Esophagus muscularis mucosa (tissue), 4 donors: Measurements from ENCODE around the gene SLC39A6. TPM values are rescaled to one million over a fixed set of nuclear protein-coding genes. Genes with fewer than 3 reads are reported as not detected.
"Not testable (repeated sequence)": the region's sequence is repeated elsewhere in the genome, so short reads cannot be mapped to it uniquely, and the experiment has no call there.

Experiments
- DNase-seq: peaks from one replicate; pipeline ENCODE4 v3.0.0-alpha.2; 2017; ENCODE audit errors: extremely low spot score
- H3K27ac ChIP-seq, 4 donors: fragments of 200-600 bp; sonication (generic); replicated peaks in 1 of 4; 1 replicate in 3 of 4; 2 replicates in 1 of 4; pipeline ENCODE4 v1.5.1; 2016 to 2019; ENCODE audit warnings: mild to moderate bottlenecking in 1 of 4
- H3K27me3 ChIP-seq, 4 donors: fragments of 200-600 bp; sonication (generic); one replicate each; pipeline versions ENCODE4 v1.5.1 to v1.6.0; 2016 to 2019
- H3K36me3 ChIP-seq, 4 donors: fragments of 200-600 bp; sonication (generic); one replicate each; pipeline ENCODE4 v1.5.1; 2016 to 2019
- H3K4me1 ChIP-seq, 4 donors: fragments of 200-600 bp; sonication (generic); one replicate each; pipeline ENCODE4 v1.5.1; 2016 to 2019
- H3K4me3 ChIP-seq, 4 donors: fragments of 200-600 bp; sonication (generic); 1 replicate in 2 of 4; 2 replicates in 2 of 4; pipeline ENCODE4 v1.5.1; 2016 to 2019; ENCODE audit warnings: mild to moderate bottlenecking in 4 of 4, moderate library complexity in 1 of 4
- H3K9me3 ChIP-seq, 4 donors: fragments of 200-600 bp; sonication (generic); 1 replicate in 3 of 4; 2 replicates in 1 of 4; pipeline ENCODE4 v1.5.1; 2016 to 2019
- EP300 ChIP-seq: sonication (generic); formaldehyde crosslinking; IDR thresholded peaks from one replicate; pipeline ENCODE4 v1.6.1; 2017; ENCODE audit warnings: antibody characterized with exemption
- POLR2A ChIP-seq: fragments of 450-650 bp; IDR thresholded peaks from one replicate; pipeline ENCODE4 v1.6.1; 2017; ENCODE audit warnings: antibody characterized with exemption, moderate library complexity, mild to moderate bottlenecking, low read depth
- POLR2AphosphoS5 ChIP-seq, 2 donors: sonication (generic); formaldehyde crosslinking; IDR thresholded peaks; one replicate each; pipeline ENCODE4 v1.6.1; 2017; ENCODE audit warnings: antibody characterized with exemption in 2 of 2
- WGBS: methylation state at CpG from one replicate; pipeline ENCODE4 v1.1.5; 2018; 5-methylcytosine and 5-hydroxymethylcytosine counted together
- intact Hi-C: fragments of 100-400 bp; cut with DNase I; formaldehyde crosslinking; loops from one replicate; pipeline ENCODE4 v1.15.1; 2023
- total RNA-seq, 4 donors: library from RNA; depleted of rRNA; stranded (reverse); fragments of >200 nt; gene quantifications; one replicate each; pipeline versions ENCODE4 v1.1.0 to v1.2.1, GENCODE V29; 2016
- TF ChIP-seq, protein P1 (sequence below), 3 experiments: fragments of 200-600 bp in 2 of 3; fragments of 450-650 bp in 1 of 3; sonication (generic) in 2 of 3; IDR thresholded peaks; one replicate each; pipeline ENCODE4 v1.5.1; 2017 to 2019; ENCODE audit warnings: antibody characterized with exemption in 3 of 3, mild to moderate bottlenecking in 2 of 3, moderate library complexity in 1 of 3

The SLC39A6 gene
- total RNA-seq, 4 donors from 2014 or later = 26.6 to 39.1 (median 33.5) TPM

DNA sequence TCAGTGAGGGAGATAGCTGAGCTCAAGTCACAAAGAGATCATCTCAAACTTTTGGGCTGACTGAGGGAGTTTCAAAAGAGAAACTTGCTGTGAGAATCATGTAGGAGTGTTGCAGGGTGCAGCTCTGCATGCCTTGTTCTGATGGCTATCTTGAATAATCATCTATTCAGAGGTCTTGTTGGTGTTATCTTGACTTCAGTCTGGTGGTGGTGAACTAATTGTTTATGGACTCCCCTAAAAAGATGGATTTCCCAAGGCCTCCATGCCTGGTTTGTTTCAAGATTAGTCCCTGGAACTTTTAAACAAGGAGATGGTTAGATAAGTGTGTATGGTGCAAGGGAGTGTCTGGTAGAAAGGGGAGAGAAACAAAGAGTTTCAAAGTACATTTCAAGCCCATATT is 29.8 kb downstream of the SLC39A6 start:
- H3K9me3 ChIP-seq = no peaks in the 10 kb centered on the region
- no peak for TF ChIP-seq POLR2AphosphoS5 (IDR thresholded peaks at IDR 0.05)
- no peak overlapping the region for H3K4me3 ChIP-seq
- H3K27me3 ChIP-seq = peaks cover 0 to 20% (median 0%) of the 10 kb centered on the region in 4 donors
- intact Hi-C loops = no loop called here
- H3K4me1 ChIP-seq = no peaks in the 10 kb centered on the region
- H3K27ac ChIP-seq = no peak overlapping the region
- no peak for DNase-seq
- H3K36me3 ChIP-seq = no peaks in the 10 kb centered on the region

GRCh38 chr18:36096955-36097354 is 32.2 kb downstream of the SLC39A6 start:
- H3K9me3 ChIP-seq = no peaks in the 10 kb centered on the region
- no peak overlapping the region for H3K27ac ChIP-seq
- no peak for DNase-seq
- peaks cover 0 to 17% (median 0%) of the 10 kb centered on the region in 4 donors for H3K27me3 ChIP-seq
- H3K36me3 ChIP-seq = no peaks in the 10 kb centered on the region
- H3K4me3 ChIP-seq = no peak overlapping the region
- no peaks in the 10 kb centered on the region for H3K4me1 ChIP-seq
- intact Hi-C loops = loop anchor here (2.0 kb wide), 1 partner anchor 188 kb away; no protein-coding TSS in a partner anchor
- TF ChIP-seq EP300 (no peak), POLR2AphosphoS5 (IDR thresholded peaks at IDR 0.05) (no peak)
- TF ChIP-seq, protein P1, sequence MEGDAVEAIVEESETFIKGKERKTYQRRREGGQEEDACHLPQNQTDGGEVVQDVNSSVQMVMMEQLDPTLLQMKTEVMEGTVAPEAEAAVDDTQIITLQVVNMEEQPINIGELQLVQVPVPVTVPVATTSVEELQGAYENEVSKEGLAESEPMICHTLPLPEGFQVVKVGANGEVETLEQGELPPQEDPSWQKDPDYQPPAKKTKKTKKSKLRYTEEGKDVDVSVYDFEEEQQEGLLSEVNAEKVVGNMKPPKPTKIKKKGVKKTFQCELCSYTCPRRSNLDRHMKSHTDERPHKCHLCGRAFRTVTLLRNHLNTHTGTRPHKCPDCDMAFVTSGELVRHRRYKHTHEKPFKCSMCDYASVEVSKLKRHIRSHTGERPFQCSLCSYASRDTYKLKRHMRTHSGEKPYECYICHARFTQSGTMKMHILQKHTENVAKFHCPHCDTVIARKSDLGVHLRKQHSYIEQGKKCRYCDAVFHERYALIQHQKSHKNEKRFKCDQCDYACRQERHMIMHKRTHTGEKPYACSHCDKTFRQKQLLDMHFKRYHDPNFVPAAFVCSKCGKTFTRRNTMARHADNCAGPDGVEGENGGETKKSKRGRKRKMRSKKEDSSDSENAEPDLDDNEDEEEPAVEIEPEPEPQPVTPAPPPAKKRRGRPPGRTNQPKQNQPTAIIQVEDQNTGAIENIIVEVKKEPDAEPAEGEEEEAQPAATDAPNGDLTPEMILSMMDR (IDR thresholded peaks at IDR 0.05) = no peak

- Histone ChIP-seq H3K9me3 (no peaks in the 10 kb centered on the region), H3K36me3 (no peaks in the 10 kb centered on the region), H3K27me3 (peaks cover 0 to 9% (median 0%) of the 10 kb centered on the region in 4 donors), H3K4me1 (no peaks in the 10 kb centered on the region), H3K27ac (no peak overlapping the region), H3K4me3 (no peak overlapping the region)
- WGBS = 11% methylated on average over 1 of the region's 1 CpG
- DNase-seq = no peak
- intact Hi-C loops = loop anchor here (2.0 kb wide), 1 partner anchor 189 kb away; no protein-coding TSS in a partner anchor
- TF ChIP-seq EP300 = no peak
- TF ChIP-seq, protein P1 (IDR thresholded peaks at IDR 0.05) = peak; percentile 48 to 57 (median 52)
- TF ChIP-seq POLR2A = no peak
Observed at GRCh38 chr18:36095936-36096519, 33.1 kb downstream of the SLC39A6 start.

DNA sequence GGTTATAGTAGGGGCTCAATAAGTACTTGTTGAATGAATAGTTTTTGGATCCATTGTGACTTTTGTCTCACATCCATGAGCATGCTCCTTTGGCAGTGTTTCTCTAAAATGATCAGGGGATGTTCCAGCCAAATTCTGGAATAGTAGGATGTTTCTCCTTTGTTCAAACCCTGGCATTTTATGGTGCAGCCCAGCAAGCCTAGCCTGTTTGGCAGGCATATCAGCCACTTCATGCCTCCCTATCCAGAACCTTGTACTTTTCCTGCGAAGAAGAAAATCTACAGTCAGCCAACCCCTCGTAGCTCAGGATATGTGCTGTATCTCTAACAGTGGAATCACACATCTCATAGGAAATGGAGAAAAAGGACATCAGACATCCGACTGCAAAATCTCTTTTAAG is 34.7 kb downstream of the SLC39A6 start:
- Histone ChIP-seq H3K9me3 (no peaks in the 10 kb centered on the region), H3K36me3 (no peaks in the 10 kb centered on the region), H3K27ac (no peak overlapping the region), H3K4me3 (no peak overlapping the region), H3K27me3 (peaks cover 0 to 8% (median 0%) of the 10 kb centered on the region in 4 donors), H3K4me1 (no peaks in the 10 kb centered on the region)
- 69% methylated on average over 3 of the region's 3 CpGs for WGBS
- intact Hi-C loops = no loop called here
- DNase-seq = no peak
- TF ChIP-seq POLR2A (no peak), POLR2AphosphoS5 (IDR thresholded peaks at IDR 0.05) (no peak), EP300 (no peak)
- TF ChIP-seq, protein P1 (IDR thresholded peaks at IDR 0.05) = no peak

DNA sequence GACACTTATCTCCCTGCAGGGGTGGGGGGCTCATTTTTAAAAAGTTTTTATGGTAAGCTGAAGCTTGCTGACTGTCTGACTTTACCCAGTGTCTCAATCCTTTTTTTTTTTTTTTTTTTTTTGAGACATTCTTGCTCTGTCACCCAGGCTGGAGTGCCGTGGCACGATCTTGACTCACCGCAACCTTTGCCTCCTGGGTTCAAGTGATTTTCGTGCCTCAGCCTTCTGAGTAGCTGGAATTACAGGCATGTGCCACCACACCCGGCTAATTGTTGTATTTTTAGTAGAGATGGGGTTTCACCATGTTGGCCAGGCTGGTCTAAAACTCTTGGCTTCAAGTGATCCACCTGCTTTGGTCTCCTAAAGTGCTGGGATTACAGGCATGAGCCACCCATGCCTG is 37.0 kb downstream of the SLC39A6 start:
- H3K9me3 ChIP-seq, H3K27me3 ChIP-seq, H3K4me1 ChIP-seq, H3K4me3 ChIP-seq, H3K36me3 ChIP-seq, H3K27ac ChIP-seq, DNase-seq, intact Hi-C loops: not testable (repeated sequence)
- 84% methylated on average over 5 of the region's 5 CpGs for WGBS

- H3K27ac ChIP-seq = no peak overlapping the region
- TF ChIP-seq POLR2AphosphoS5 (IDR thresholded peaks at IDR 0.05) (no peak), POLR2A (no peak), EP300 (no peak)
- TF ChIP-seq, protein P1 (IDR thresholded peaks at IDR 0.05) = no peak
- H3K9me3 ChIP-seq = no peaks in the 10 kb centered on the region
- H3K36me3 ChIP-seq = no peaks in the 10 kb centered on the region
- no peaks in the 10 kb centered on the region for H3K4me1 ChIP-seq
- no peak overlapping the region for H3K4me3 ChIP-seq
- DNase-seq = no peak
- 87% methylated on average over 6 of the region's 6 CpGs for WGBS
- H3K27me3 ChIP-seq = peaks cover 0 to 3% (median 0%) of the 10 kb centered on the region in 4 donors
- intact Hi-C loops = no loop called here
Observed at GRCh38 chr18:36089001-36089400, 40.1 kb downstream of the SLC39A6 start.
